ENCODE data around the gene NOD2.

The NOD2 gene

DNA sequence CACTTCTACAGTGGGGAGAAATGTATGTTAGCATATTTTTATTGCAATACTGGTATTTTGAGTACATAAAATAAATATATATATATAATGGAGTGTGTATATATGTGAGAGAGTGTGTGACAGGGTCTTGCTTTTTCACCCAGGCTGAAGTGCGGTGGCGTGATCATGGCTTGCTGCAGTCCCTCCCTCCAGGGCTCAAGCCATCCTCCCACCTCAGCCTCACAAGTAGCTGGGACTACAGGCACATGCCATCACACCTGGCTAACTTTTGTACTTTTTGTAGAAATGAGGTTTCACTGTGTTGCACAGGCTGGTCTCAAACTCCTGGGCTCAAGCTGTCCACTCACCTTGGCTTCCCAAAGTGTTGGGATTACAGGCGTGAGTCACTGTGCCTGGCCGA lies 52.5 kb downstream of the NOD2 start:
- H3K4me3 Mint-ChIP-seq, result peak overlapping the region in 2 of 3 experiments; percentile 18 to 19

DNA sequence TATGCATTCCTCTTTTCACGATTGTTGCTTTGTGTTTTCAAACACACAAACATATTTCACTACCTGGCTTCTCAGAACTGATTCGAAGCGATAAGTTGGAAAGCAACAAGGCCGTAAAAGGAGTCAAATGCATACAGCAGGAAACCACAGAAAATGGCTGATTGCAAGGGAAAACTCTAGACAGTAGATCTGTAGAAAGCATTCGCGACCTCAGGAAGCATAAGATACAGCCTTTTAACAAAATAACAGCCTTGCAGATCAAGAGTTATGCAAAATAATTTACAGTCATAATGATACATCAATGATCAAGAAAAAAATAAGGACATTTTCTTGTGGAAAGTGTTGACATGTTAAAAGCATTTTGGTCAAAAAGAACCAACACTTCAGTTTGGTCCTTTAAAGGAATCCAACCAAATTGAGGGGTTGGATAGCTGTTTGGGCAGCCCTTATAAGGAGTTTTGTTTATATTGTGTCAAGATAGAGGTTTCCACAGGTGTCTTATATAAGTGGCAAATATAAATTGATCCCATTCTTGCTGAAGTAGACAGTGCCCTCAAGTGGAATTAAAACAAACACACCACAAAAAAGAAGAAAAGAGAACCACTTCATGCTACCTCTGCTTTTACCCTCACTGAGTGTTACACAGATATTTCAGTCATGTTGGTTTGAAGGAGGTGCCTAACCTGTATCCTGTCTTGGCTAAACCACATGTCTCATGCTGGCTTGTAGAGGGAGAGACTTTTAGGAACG lies 54.0 kb downstream of the NOD2 start:
- Mint-ChIP-seq H3K9me3 (no peaks in the 10 kb centered on the region), H3K27me3 (ENCODE audit: low read depth) (no peaks in the 10 kb centered on the region), H3K36me3 (ENCODE audit: low read depth) (peaks cover 7% of the 10 kb centered on the region), H3K4me1 (peaks cover 23% of the 10 kb centered on the region), H3K27ac (no peak overlapping the region), H3K4me3 (no peak overlapping the region)
- TF ChIP-seq, protein P1, sequence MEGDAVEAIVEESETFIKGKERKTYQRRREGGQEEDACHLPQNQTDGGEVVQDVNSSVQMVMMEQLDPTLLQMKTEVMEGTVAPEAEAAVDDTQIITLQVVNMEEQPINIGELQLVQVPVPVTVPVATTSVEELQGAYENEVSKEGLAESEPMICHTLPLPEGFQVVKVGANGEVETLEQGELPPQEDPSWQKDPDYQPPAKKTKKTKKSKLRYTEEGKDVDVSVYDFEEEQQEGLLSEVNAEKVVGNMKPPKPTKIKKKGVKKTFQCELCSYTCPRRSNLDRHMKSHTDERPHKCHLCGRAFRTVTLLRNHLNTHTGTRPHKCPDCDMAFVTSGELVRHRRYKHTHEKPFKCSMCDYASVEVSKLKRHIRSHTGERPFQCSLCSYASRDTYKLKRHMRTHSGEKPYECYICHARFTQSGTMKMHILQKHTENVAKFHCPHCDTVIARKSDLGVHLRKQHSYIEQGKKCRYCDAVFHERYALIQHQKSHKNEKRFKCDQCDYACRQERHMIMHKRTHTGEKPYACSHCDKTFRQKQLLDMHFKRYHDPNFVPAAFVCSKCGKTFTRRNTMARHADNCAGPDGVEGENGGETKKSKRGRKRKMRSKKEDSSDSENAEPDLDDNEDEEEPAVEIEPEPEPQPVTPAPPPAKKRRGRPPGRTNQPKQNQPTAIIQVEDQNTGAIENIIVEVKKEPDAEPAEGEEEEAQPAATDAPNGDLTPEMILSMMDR (IDR thresholded peaks at IDR 0.05; ENCODE audit: unreplicated experiment in 3 of 3), result peak in 2 of 3 experiments; percentile 8 to 47

More for the DNA sequence above, 52.5 kb downstream of the NOD2 start:
- peaks cover 7% of the 10 kb centered on the region for H3K36me3 Mint-ChIP-seq (ENCODE audit: low read depth)
- H3K9me3 Mint-ChIP-seq, result no peaks in the 10 kb centered on the region
- TF ChIP-seq, protein P1 (IDR thresholded peaks at IDR 0.05; ENCODE audit: unreplicated experiment in 3 of 3), result no peak
- H3K4me1 Mint-ChIP-seq, result peaks cover 30% of the 10 kb centered on the region
- H3K27me3 Mint-ChIP-seq (ENCODE audit: low read depth), result no peaks in the 10 kb centered on the region
- H3K27ac Mint-ChIP-seq, result no peak overlapping the region

DNA sequence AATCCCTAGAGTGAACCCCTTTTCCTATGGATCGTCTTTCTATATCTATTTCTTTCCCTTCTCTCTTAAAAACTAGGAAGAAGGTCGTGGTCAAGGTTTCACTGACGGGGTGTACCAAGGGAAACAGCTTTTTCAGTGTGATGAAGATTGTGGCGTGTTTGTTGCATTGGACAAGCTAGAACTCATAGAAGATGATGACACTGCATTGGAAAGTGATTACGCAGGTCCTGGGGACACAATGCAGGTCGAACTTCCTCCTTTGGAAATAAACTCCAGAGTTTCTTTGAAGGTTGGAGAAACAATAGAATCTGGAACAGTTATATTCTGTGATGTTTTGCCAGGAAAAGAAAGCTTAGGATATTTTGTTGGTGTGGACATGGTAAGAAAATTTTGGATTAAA lies 58.1 kb downstream of the NOD2 start:
- H3K36me3 Mint-ChIP-seq (ENCODE audit: low read depth), result peaks cover 38% of the 10 kb centered on the region

DNA sequence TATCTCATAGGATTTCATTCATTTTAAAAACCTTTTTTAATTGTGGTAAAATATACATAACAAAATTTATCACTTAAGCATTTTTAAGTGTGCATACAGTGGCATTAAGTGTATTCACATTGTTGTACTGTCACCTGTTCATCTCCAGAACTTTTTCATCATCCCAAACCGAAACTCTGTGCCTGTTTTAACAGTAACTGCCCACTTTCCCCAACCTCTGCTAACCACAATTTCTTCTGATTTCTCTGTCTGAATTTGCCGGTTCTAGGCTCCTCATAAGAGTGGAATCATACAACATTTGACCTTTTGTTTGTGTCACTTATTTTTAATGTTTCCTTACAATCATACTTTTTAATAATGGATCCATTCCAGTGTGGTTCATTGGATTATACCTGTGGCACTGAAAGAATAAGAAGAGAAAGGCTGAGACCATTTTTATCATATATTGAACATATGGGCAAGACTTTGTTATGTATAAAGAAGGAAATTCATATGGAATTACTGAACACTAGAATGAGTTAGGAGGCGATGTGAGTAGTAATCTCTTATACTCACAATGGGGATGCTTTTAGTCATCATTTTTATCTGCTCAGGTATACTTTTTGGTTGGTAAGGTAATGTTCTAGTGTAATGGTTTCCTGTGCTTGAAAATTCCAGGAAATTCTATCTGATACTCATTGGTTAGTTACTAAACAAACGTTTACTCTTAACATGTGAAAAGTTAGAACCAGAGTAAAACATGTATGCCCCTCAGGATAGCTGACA lies 59.2 kb downstream of the NOD2 start:
- Mint-ChIP-seq H3K4me3 (no peak overlapping the region), H3K4me1 (peaks cover 2% of the 10 kb centered on the region), H3K9me3 (no peaks in the 10 kb centered on the region), H3K36me3 (ENCODE audit: low read depth) (peaks cover 38% of the 10 kb centered on the region), H3K27me3 (ENCODE audit: low read depth) (no peaks in the 10 kb centered on the region), H3K27ac (no peak overlapping the region)
- TF ChIP-seq, protein P1 (IDR thresholded peaks at IDR 0.05; ENCODE audit: unreplicated experiment in 3 of 3), result no peak

More for the DNA sequence above, 58.1 kb downstream of the NOD2 start:
- TF ChIP-seq, protein P1 (IDR thresholded peaks at IDR 0.05; ENCODE audit: unreplicated experiment in 3 of 3), result no peak
- H3K27ac Mint-ChIP-seq, result no peak overlapping the region
- no peak overlapping the region for H3K4me3 Mint-ChIP-seq
- no peaks in the 10 kb centered on the region for H3K27me3 Mint-ChIP-seq (ENCODE audit: low read depth)
- H3K4me1 Mint-ChIP-seq, result peaks cover 4% of the 10 kb centered on the region
- no peaks in the 10 kb centered on the region for H3K9me3 Mint-ChIP-seq

DNA sequence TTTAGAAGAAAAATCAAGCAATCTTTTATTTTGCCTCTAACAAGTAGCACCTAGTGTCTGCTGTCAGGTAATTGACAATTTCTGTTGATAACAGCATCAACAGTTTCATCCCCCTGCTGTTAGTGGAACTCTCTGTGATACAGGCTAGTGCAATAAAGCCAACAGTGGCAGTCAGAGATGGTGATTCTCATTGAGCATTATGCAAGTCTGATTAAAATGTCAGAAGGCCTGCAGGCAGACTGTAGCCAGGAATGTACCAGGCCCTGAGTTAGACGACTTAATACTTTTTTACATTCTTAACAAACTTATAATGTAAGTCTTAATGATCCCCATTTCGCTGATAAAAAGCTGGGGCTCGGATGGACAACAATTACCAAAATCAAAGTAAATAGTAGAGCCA lies 63.1 kb downstream of the NOD2 start:
- Mint-ChIP-seq H3K9me3 (no peaks in the 10 kb centered on the region), H3K27me3 (ENCODE audit: low read depth) (no peaks in the 10 kb centered on the region), H3K27ac (no peak overlapping the region), H3K4me3 (no peak overlapping the region), H3K36me3 (ENCODE audit: low read depth) (peaks cover 48% of the 10 kb centered on the region), H3K4me1 (no peaks in the 10 kb centered on the region)
- TF ChIP-seq, protein P1 (IDR thresholded peaks at IDR 0.05; ENCODE audit: unreplicated experiment in 3 of 3), result no peak
